Prostate gland (tissue), 2 donors: ENCODE results near the gene TMCC1.

Source experiments
- POLR2A ChIP-seq: fragments of 450-650 bp; IDR thresholded peaks from one replicate; pipeline ENCODE4 v1.6.1; 2016; ENCODE audit warnings: antibody characterized with exemption, mild to moderate bottlenecking
- POLR2AphosphoS5 ChIP-seq: sonication (generic); formaldehyde crosslinking; IDR thresholded peaks from one replicate; pipeline ENCODE4 v1.6.1; 2017; ENCODE audit warnings: antibody characterized with exemption
- TF ChIP-seq, protein P1 (sequence below), 4 experiments: fragments of 200-600 bp in 2 of 4; fragments of 450-650 bp in 2 of 4; sonication (generic) in 2 of 4; IDR thresholded peaks; 1 replicate in 3 of 4; 2 replicates in 1 of 4; pipeline ENCODE4 v1.5.1; 2016 to 2019; ENCODE audit warnings: antibody characterized with exemption in 4 of 4, mild to moderate bottlenecking in 2 of 4, moderate library complexity in 2 of 4

DNA sequence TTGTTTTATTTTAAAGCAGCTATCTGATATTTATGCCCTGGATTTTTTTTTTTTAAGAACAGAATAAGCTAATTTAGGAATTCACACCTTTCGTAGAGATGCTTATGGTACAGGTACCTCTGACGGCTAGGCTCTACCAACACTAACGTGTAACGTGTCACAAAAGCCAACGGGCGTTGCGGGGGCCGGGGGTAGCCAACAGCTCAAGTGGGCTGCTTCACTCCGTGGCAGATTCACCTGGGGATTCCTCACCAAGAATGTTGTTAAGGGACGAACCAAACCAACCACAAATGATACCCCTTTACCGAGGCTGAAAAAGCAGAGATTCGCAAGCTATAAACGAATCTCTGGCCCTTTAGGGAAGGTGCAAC is 1.0 kb downstream of the TMCC1 start:
- TF ChIP-seq, protein P1, sequence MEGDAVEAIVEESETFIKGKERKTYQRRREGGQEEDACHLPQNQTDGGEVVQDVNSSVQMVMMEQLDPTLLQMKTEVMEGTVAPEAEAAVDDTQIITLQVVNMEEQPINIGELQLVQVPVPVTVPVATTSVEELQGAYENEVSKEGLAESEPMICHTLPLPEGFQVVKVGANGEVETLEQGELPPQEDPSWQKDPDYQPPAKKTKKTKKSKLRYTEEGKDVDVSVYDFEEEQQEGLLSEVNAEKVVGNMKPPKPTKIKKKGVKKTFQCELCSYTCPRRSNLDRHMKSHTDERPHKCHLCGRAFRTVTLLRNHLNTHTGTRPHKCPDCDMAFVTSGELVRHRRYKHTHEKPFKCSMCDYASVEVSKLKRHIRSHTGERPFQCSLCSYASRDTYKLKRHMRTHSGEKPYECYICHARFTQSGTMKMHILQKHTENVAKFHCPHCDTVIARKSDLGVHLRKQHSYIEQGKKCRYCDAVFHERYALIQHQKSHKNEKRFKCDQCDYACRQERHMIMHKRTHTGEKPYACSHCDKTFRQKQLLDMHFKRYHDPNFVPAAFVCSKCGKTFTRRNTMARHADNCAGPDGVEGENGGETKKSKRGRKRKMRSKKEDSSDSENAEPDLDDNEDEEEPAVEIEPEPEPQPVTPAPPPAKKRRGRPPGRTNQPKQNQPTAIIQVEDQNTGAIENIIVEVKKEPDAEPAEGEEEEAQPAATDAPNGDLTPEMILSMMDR (IDR thresholded peaks at IDR 0.05) = no peak
- TF ChIP-seq POLR2AphosphoS5 (peak; percentile 3), POLR2A (peak; percentile 19)
